Ovary (tissue), 9 donors: ENCODE measurements around the gene RASSF5. TPM values are rescaled to one million over a fixed set of nuclear protein-coding genes. Genes with fewer than 3 reads are reported as not detected.
A peak's percentile ranks its signal among the peaks of the same experiment; 100 is the strongest.

Experiments
- DNase-seq, 5 donors: peaks; one replicate each; pipeline ENCODE4 v3.0.0-alpha.2; 2019 to 2020
- H3K27ac ChIP-seq, 2 donors: fragments of 200-600 bp; one replicate each; pipeline versions ENCODE4 v1.5.1 to v1.8.0; 2019 to 2022
- H3K27me3 ChIP-seq: fragments of 200-600 bp; one replicate; pipeline ENCODE4 v1.8.0; 2022
- H3K36me3 ChIP-seq: fragments of 200-600 bp; sonication (generic); one replicate; pipeline ENCODE4 v1.5.1; 2019
- H3K4me1 ChIP-seq: one replicate; pipeline ENCODE4 v1.8.1; 2013; ENCODE audit warnings: mild to moderate bottlenecking, moderate library complexity; ENCODE audit not compliant: insufficient read depth
- H3K4me3 ChIP-seq: fragments of 200-600 bp; sonication (generic); one replicate; pipeline ENCODE4 v1.5.1; 2017
- H3K9me3 ChIP-seq, 2 donors: fragments of 200-600 bp in 1 of 2; sonication (generic) in 1 of 2; one replicate each; pipeline versions ENCODE4 v1.5.1 to v1.8.1; 2013 to 2019; ENCODE audit warnings: mild to moderate bottlenecking in 1 of 2, moderate library complexity in 1 of 2
- CTCF ChIP-seq, 3 donors: fragments of 450-650 bp in 2 of 3; fragments of 200-600 bp in 1 of 3; IDR thresholded peaks; one replicate each; pipeline versions ENCODE4 v1.5.1 to v1.8.0; 2016 to 2022; ENCODE audit warnings: antibody characterized with exemption in 3 of 3, mild to moderate bottlenecking in 1 of 3
- EP300 ChIP-seq: sonication (generic); formaldehyde crosslinking; IDR thresholded peaks from one replicate; pipeline ENCODE4 v1.6.1; 2017; ENCODE audit warnings: antibody characterized with exemption
- POLR2A ChIP-seq: fragments of 450-650 bp; IDR thresholded peaks from one replicate; pipeline ENCODE4 v1.6.1; 2017; ENCODE audit warnings: antibody characterized with exemption, mild to moderate bottlenecking, moderate library complexity
- WGBS, 3 donors: extraction: QIAGEN DNeasy Blood & Tissue Kit in 1 of 3; methylation state at CpG; one replicate each; pipeline versions ENCODE4 v1.1.5 to v1.1.7; 2013 to 2017; 5-methylcytosine and 5-hydroxymethylcytosine counted together
- intact Hi-C, 4 donors: fragments of 100-400 bp; cut with DNase I; formaldehyde crosslinking; loops; one replicate each; pipeline versions ENCODE4 v1.11.0 to v1.15.1; 2022 to 2023
- polyA plus RNA-seq, 2 donors: library from polyadenylated mRNA; stranded (reverse); fragments of 200-250 nt in 1 of 2; fragments of 350-450 nt in 1 of 2; fragmentation: Illumina TruSeq in 1 of 2; extraction: RNeasy Lipid Tissue Mini Kit (QIAGEN cat#74804) in 1 of 2; gene quantifications; one replicate each; pipeline ENCODE4 v1.2.3, GENCODE V29; 2013 to 2014
- total RNA-seq, 7 donors: library from RNA; depleted of rRNA in 2 of 7; stranded (reverse); fragments of >200 nt in 2 of 7; fragmentation: NEBNext Ultra II Directional in 3 of 7; extraction: Animal tissue kit (Norgen Biotek cat#: 25700) in 3 of 7; gene quantifications; one replicate each; pipeline versions ENCODE4 v1.1.0 to v1.2.4, GENCODE V29; 2016 to 2023
- donor health status: DM: no; HTN: no; CAD: no; lungs with moderate emphysema.
- donor health status: DM: no; HTN: no; CAD: no.
- donor health status: Bipolar disorder and iron deficiency.
- donor health status: DM: yes; HTN: yes; CAD: no.
- donor health status: DM: no; HTN: no; CAD: no.
- donor health status: DM: yes; HTN: yes; CAD: no.

Gene RASSF5
- total and polyA plus RNA-seq, 9 donors, result 1.8 to 11.8 (median 5.3) TPM

GRCh38 chr1:206582537-206582936, 75.2 kb downstream of the RASSF5 start:
- Histone ChIP-seq H3K27me3 (no peaks in the 10 kb centered on the region), H3K36me3 (no peaks in the 10 kb centered on the region), H3K27ac (no peak overlapping the region), H3K9me3 (no peaks in the 10 kb centered on the region), H3K4me3 (no peak overlapping the region), H3K4me1 (no peaks in the 10 kb centered on the region)
- TF ChIP-seq CTCF (IDR thresholded peaks at IDR 0.05), result no peak
- no peak for TF ChIP-seq POLR2A
- no peak for TF ChIP-seq EP300
- WGBS, 3 donors, result 87 to 95% (median 90%) methylated on average over 5 of the region's 5 CpGs
- no peak for DNase-seq
- intact Hi-C loops, result loop anchor here in 3 of 4 donors (2.0 to 5.0 kb wide), 3 partner anchors 38 to 90 kb away; no protein-coding TSS in a partner anchor

GRCh38 chr1:206582971-206583706, 75.8 kb downstream of the RASSF5 start:
- Histone ChIP-seq H3K36me3 (no peaks in the 10 kb centered on the region), H3K4me3 (no peak overlapping the region), H3K27ac (no peak overlapping the region), H3K9me3 (no peaks in the 10 kb centered on the region), H3K27me3 (no peaks in the 10 kb centered on the region), H3K4me1 (peaks cover 3% of the 10 kb centered on the region)
- no peak for DNase-seq
- WGBS, 3 donors, result 64 to 74% (median 71%) methylated on average over 18 of the region's 18 CpGs
- no peak for TF ChIP-seq CTCF (IDR thresholded peaks at IDR 0.05)
- TF ChIP-seq EP300, result no peak
- no peak for TF ChIP-seq POLR2A
- intact Hi-C loops, result loop anchor here in 3 of 4 donors (2.0 to 5.0 kb wide), 3 partner anchors 38 to 91 kb away; no protein-coding TSS in a partner anchor

- intact Hi-C loops, result loop anchor here in 3 of 4 donors (2.0 to 5.0 kb wide), 3 partner anchors 39 to 92 kb away; no protein-coding TSS in a partner anchor
- Histone ChIP-seq H3K4me1 (peaks cover 4% of the 10 kb centered on the region), H3K36me3 (no peaks in the 10 kb centered on the region), H3K4me3 (no peak overlapping the region), H3K27ac (no peak overlapping the region), H3K9me3 (no peaks in the 10 kb centered on the region), H3K27me3 (no peaks in the 10 kb centered on the region)
- 81 to 88% (median 84%) methylated on average over 16 of the region's 16 CpGs for WGBS, 3 donors
- TF ChIP-seq CTCF (IDR thresholded peaks at IDR 0.05), result peak; percentile 48 to 63 (median 62)
- TF ChIP-seq EP300, result no peak
- peak; percentile 57 to 78 (median 74) for DNase-seq
These were observed 76.6 kb downstream of the RASSF5 start for GRCh38 chr1:206583707-206584648.

- intact Hi-C loops, result loop anchor here in 3 of 4 donors (5.0 kb wide), 2 partner anchors 42 to 92 kb away; no protein-coding TSS in a partner anchor
- H3K36me3 ChIP-seq, result no peaks in the 10 kb centered on the region
These were observed 77.4 kb downstream of the RASSF5 start for GRCh38 chr1:206584683-206585082.

More at GRCh38 chr1:206584683-206585082, 77.4 kb downstream of the RASSF5 start:
- Histone ChIP-seq H3K4me3 (no peak overlapping the region), H3K27me3 (no peaks in the 10 kb centered on the region), H3K4me1 (peaks cover 6% of the 10 kb centered on the region), H3K9me3 (no peaks in the 10 kb centered on the region), H3K27ac (no peak overlapping the region)
- no peak for DNase-seq
- no peak for TF ChIP-seq POLR2A
- no peak for TF ChIP-seq EP300
- TF ChIP-seq CTCF (IDR thresholded peaks at IDR 0.05), result no peak
- 73 to 86% (median 85%) methylated on average over 4 of the region's 4 CpGs for WGBS, 3 donors
